T-helper 1 cell (primary cell): Measurements from ENCODE around the gene RERE.
"Not testable (repeated sequence)": the region's sequence is repeated elsewhere in the genome, so short reads cannot be mapped to it uniquely, and the experiment has no call there.

Source experiments
- DNase-seq, 5 donors: peaks; one replicate each; pipeline ENCODE4 v3.0.0-alpha.2; 2012 to 2020

Gene RERE

GRCh38 chr1:8712413-8713231 lies 104.8 kb downstream of the RERE start:
- peak in 1 of 5 donors; percentile 17 for DNase-seq

GRCh38 chr1:8711873-8712412 lies 105.5 kb downstream of the RERE start:
- DNase-seq = no peak

- DNase-seq = no peak
Observed at GRCh38 chr1:8711151-8711550, 106.3 kb downstream of the RERE start.

GRCh38 chr1:8708259-8708658 lies 109.2 kb downstream of the RERE start:
- DNase-seq = no peak

GRCh38 chr1:8706995-8707396 lies 110.4 kb downstream of the RERE start:
- no peak for DNase-seq

GRCh38 chr1:8706291-8706690 lies 111.1 kb downstream of the RERE start:
- DNase-seq = no peak

- DNase-seq = no peak
Observed at GRCh38 chr1:8704866-8705506, 112.5 kb downstream of the RERE start.

- peak; percentile 11 to 78 (median 23) for DNase-seq
Observed at GRCh38 chr1:8702850-8703810, 114.3 kb downstream of the RERE start.

- no peak for DNase-seq
Observed at GRCh38 chr1:8702472-8702849, 115.0 kb downstream of the RERE start.

- DNase-seq = peak in 1 of 5 donors; percentile 36
Observed at GRCh38 chr1:8701794-8702471, 115.5 kb downstream of the RERE start.

- DNase-seq = no peak
Observed at GRCh38 chr1:8699679-8700078, 117.8 kb downstream of the RERE start.

- DNase-seq = no peak
Observed at GRCh38 chr1:8698937-8699447, 118.4 kb downstream of the RERE start.

- DNase-seq = no peak
Observed at GRCh38 chr1:8698012-8698630, 119.3 kb downstream of the RERE start.

GRCh38 chr1:8695442-8695841 lies 122.0 kb downstream of the RERE start:
- DNase-seq = not testable (repeated sequence)

GRCh38 chr1:8693107-8693506 lies 124.3 kb downstream of the RERE start:
- DNase-seq = no peak

GRCh38 chr1:8691662-8692061 lies 125.8 kb downstream of the RERE start:
- DNase-seq = no peak

GRCh38 chr1:8690253-8690525 lies 127.3 kb downstream of the RERE start:
- DNase-seq = no peak

- DNase-seq = no peak
Observed at GRCh38 chr1:8689431-8690252, 127.8 kb downstream of the RERE start.

- DNase-seq = no peak
Observed at GRCh38 chr1:8687538-8687937, 129.9 kb downstream of the RERE start.

- DNase-seq = no peak
Observed at GRCh38 chr1:8687039-8687438, 130.4 kb downstream of the RERE start.

- DNase-seq = no peak
Observed at GRCh38 chr1:8685463-8685862, 132.0 kb downstream of the RERE start.
